Endothelial cell of umbilical vein (primary cell): ENCODE results near the gene SLC51B. TPM values are rescaled to one million over a fixed set of nuclear protein-coding genes. Genes with fewer than 3 reads are reported as not detected.

Experiments
- BruUV-seq: library from RNA; stranded (reverse); fragments of 400-500 nt; replicated peaks from 2 replicates; lab custom pipeline; 2021; lab: Mats Ljungman, UMichigan
- CTCF ChIA-PET: fragments of 300-600, 350-600 bp; sonication (Branson Sonifier 250); formaldehyde crosslinking; loops from one replicate; lab custom pipeline; 2021; ENCODE audit warnings: antibody characterized with exemption, inconsistent platforms; lab: Charles Lee
- POLR2A ChIA-PET: fragments of 300-600, 350-600 bp; sonication (Branson Sonifier 250); formaldehyde crosslinking; loops from one replicate; lab custom pipeline; 2021; ENCODE audit warnings: antibody characterized with exemption, inconsistent platforms; lab: Charles Lee
- DNase-seq: peaks from one replicate; pipeline ENCODE4 v3.0.0-alpha.2; 2011; ENCODE audit warnings: low read depth, low spot score
- FAIRE-seq: peaks from 2 replicates; lab custom pipeline; 2011; peaks lifted over from hg19 to GRCh38; lab: Jason Lieb, UNC
- H2AFZ ChIP-seq: 2 replicates; pipeline ENCODE4 v1.6.0; 2012; ENCODE audit warnings: low read depth, low read length, control low read depth, inconsistent platforms
- H3K27ac ChIP-seq: 2 replicates; pipeline ENCODE4 v1.5.1; 2011; ENCODE audit warnings: low read depth, mild to moderate bottlenecking, control low read depth, low read length, moderate library complexity; ENCODE audit not compliant: insufficient read depth
- H3K27me3 ChIP-seq, 2 experiments: 2 replicates each; pipeline versions ENCODE4 v1.6.0 to v1.6.1; 2011; ENCODE audit warnings: low read length in 2 of 2, mixed read lengths in 1 of 2; ENCODE audit not compliant: control insufficient read depth in 2 of 2, insufficient read depth in 2 of 2
- H3K36me3 ChIP-seq, 2 experiments: 2 replicates in 1 of 2; 3 replicates in 1 of 2; pipeline ENCODE4 v1.5.1; 2011; ENCODE audit warnings: low read length in 2 of 2, mild to moderate bottlenecking in 1 of 2, moderate library complexity in 1 of 2; ENCODE audit not compliant: control insufficient read depth in 2 of 2, insufficient read depth in 2 of 2; ENCODE audit errors: extremely low read depth in 1 of 2
- H3K4me1 ChIP-seq: 3 replicates; pipeline ENCODE4 v1.5.1; 2011; ENCODE audit warnings: mild to moderate bottlenecking, low read length; ENCODE audit not compliant: control insufficient read depth, insufficient read depth; ENCODE audit errors: extremely low read depth
- H3K4me2 ChIP-seq: 2 replicates; pipeline ENCODE4 v1.6.1; 2011; ENCODE audit warnings: low read length, control low read depth, mixed read lengths; ENCODE audit not compliant: insufficient read depth
- H3K4me3 ChIP-seq, 3 experiments: fragments of 200-600 bp in 1 of 3; sonication (generic), shearing (Covaris generic) in 1 of 3; replicated peaks in 1 of 3; 2 replicates each; pipeline ENCODE4 v1.5.1; 2011 to 2016; ENCODE audit warnings: control low read depth in 3 of 3, low read length in 3 of 3, mild to moderate bottlenecking in 2 of 3, inconsistent platforms in 1 of 3, low read depth in 1 of 3, moderate library complexity in 1 of 3; ENCODE audit not compliant: insufficient read depth in 1 of 3
- H3K79me2 ChIP-seq: 2 replicates; pipeline ENCODE4 v1.6.0; 2012; ENCODE audit warnings: low read length, inconsistent platforms; ENCODE audit not compliant: control insufficient read depth, insufficient read depth
- H3K9ac ChIP-seq: replicated peaks from 2 replicates; pipeline ENCODE3; 2011; ENCODE audit warnings: low read length, control low read depth; ENCODE audit not compliant: insufficient read depth; ENCODE audit errors: extremely low read depth
- H3K9me1 ChIP-seq: replicated peaks from 3 replicates; pipeline ENCODE4 v1.6.0; 2011; ENCODE audit warnings: mild to moderate bottlenecking, low read length; ENCODE audit not compliant: control insufficient read depth, insufficient read depth; ENCODE audit errors: extremely low read depth
- H3K9me3 ChIP-seq: replicated peaks from 2 replicates; pipeline ENCODE4 v1.5.1; 2012; ENCODE audit warnings: low read length, inconsistent platforms; ENCODE audit not compliant: control insufficient read depth, insufficient read depth
- H4K20me1 ChIP-seq: replicated peaks from 2 replicates; pipeline ENCODE3; 2011; ENCODE audit warnings: mild to moderate bottlenecking, low read length; ENCODE audit not compliant: control insufficient read depth, insufficient read depth; ENCODE audit errors: extremely low read depth
- EZH2 ChIP-seq: IDR thresholded peaks from 2 replicates; pipeline ENCODE4 v1.6.1; 2012; ENCODE audit warnings: borderline replicate concordance, low read depth, mild to moderate bottlenecking, moderate library complexity, low read length, inconsistent platforms; ENCODE audit not compliant: severe bottlenecking
- FOS ChIP-seq: IDR thresholded peaks from 2 replicates; pipeline ENCODE4 v1.6.1; 2011; ENCODE audit warnings: mild to moderate bottlenecking, low read length, moderate library complexity, borderline replicate concordance; ENCODE audit not compliant: insufficient read depth
- GATA2 ChIP-seq: IDR thresholded peaks from 2 replicates; pipeline ENCODE4 v1.7.0; 2011; ENCODE audit warnings: low read depth, mild to moderate bottlenecking, moderate library complexity, mixed read lengths, low read length; ENCODE audit not compliant: insufficient read length, insufficient read depth
- JUN ChIP-seq: IDR thresholded peaks from 2 replicates; pipeline ENCODE4 v1.6.1; 2011; ENCODE audit warnings: borderline replicate concordance, low read depth; ENCODE audit not compliant: insufficient read length, insufficient read depth
- MYC ChIP-seq: IDR thresholded peaks from one replicate; pipeline ENCODE4 v1.6.1; 2011; ENCODE audit warnings: mild to moderate bottlenecking, low read depth, low read length
- POLR2A ChIP-seq: IDR thresholded peaks from 2 replicates; pipeline ENCODE4 v1.6.1; 2012; ENCODE audit warnings: low read depth, mild to moderate bottlenecking, control low read depth, low read length
- POLR2AphosphoS5 ChIP-seq: IDR thresholded peaks from 2 replicates; pipeline ENCODE4 v1.6.1; 2012; ENCODE audit warnings: low read depth, mild to moderate bottlenecking, control low read depth, low read length, moderate library complexity; ENCODE audit not compliant: insufficient read depth
- dilution Hi-C: fragments of 300-500 bp; cut with MboI; formaldehyde crosslinking; loops from one replicate; pipeline ENCODE4 v1.15.0; 2019; ENCODE audit warnings: low sequenced_read_pairs; ENCODE audit not compliant: extremely low pct_ligation_motif_present
- intact Hi-C: fragments of 100-400 bp; cut with micrococcal nuclease; formaldehyde crosslinking; loops from one replicate; pipeline ENCODE4 v1.10.0; 2022
- polyA plus RNA-seq, 4 experiments: library from polyadenylated mRNA; depleted of rRNA in 3 of 4; stranded (reverse) in 3 of 4; unstranded in 1 of 4; fragments of >200 nt; gene quantifications; 2 replicates each; pipeline versions ENCODE4 v1.2.1 to v1.2.3, GENCODE V29; 2011 to 2012; ENCODE audit warnings: missing spikeins in 1 of 4
- total RNA-seq: library from RNA; stranded (reverse); gene quantifications from 2 replicates; pipeline ENCODE4 v1.2.3, GENCODE V29; 2021
- TF ChIP-seq, protein P1 (sequence below): IDR thresholded peaks from 2 replicates; pipeline ENCODE4 v1.6.1; 2011; ENCODE audit not compliant: insufficient read depth, insufficient read length
- TF ChIP-seq, protein P2 (sequence below), 2 donors: IDR thresholded peaks; 1 replicate in 1 of 2; 2 replicates in 1 of 2; pipeline ENCODE4 v1.5.1; 2011; ENCODE audit warnings: low read length in 2 of 2, mild to moderate bottlenecking in 2 of 2, moderate library complexity in 2 of 2, control low read depth in 1 of 2, inconsistent platforms in 1 of 2, low read depth in 1 of 2; ENCODE audit not compliant: insufficient read depth in 1 of 2; ENCODE audit errors: extremely low read depth in 1 of 2

The SLC51B gene
- total and polyA plus RNA-seq, 2 donors (not counting 3 experiments of a cell fraction or from before 2014, with no cell fraction given), result not detected

DNA sequence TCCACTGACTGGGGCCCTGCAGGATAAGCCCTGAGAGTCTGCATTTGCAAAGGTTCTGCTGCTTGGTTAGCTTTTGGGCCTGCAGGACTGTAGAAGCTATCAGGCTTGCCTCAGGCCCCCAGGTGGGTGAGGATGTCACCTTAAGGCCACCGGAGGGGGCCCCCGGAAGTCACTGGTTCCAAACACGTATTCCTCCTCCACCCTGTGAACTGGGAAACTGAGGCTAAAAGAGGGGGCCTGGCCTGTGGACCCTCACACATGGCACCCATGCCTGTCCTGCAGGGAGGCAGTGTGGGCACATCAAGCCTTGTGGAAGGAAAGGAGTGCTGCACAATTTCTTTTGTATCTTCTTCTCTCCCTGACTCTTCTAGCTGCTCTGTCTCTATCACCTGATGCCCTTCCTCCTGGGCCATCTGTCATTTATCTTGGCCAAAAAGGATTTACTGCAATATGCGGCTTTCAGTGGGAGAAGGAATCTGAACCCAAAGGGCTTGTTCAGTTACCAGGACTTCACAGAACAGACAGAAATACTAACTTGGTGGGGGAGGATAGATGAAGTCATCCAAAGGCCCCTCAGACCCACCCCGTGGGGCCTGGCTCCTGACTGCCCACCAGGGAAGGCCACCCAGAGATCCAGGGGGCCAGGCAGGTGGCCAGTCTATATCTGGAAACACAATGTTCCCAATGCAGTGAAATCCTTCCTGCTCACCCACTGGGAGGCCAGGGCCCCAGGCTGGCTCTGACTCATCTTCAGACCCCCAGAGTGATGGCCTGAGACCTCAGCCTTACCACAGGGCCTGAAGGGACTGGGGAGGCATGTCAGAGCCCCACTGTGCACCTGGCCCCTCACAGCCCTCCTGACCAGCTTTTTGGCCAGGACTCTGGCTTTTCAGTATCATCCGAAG, 51.5 kb downstream of the SLC51B start:
- Histone ChIP-seq H3K79me2 (no peaks in the 10 kb centered on the region), H4K20me1 (no peaks in the 10 kb centered on the region), H3K27ac (no peak overlapping the region), H3K4me3 (no peak overlapping the region), H2AFZ (no peak overlapping the region), H3K36me3 (peaks cover 0 to 9% of the 10 kb centered on the region in 2 experiments), H3K4me2 (no peak overlapping the region), H3K27me3 (no peaks in the 10 kb centered on the region), H3K4me1 (no peaks in the 10 kb centered on the region), H3K9ac (no peak overlapping the region), H3K9me1 (no peaks in the 10 kb centered on the region), H3K9me3 (no peaks in the 10 kb centered on the region)
- FAIRE-seq, result no peak
- no TSS peak for BruUV-seq
- CTCF ChIA-PET, result interaction anchor here (1.2 kb wide), 1 partner anchor 10 kb away, joined by 6 read pairs; no protein-coding TSS in a partner anchor
- POLR2A ChIA-PET, result no interaction called here
- TF ChIP-seq MYC (no peak), EZH2 (no peak), GATA2 (no peak), FOS (no peak), POLR2A (no peak), POLR2AphosphoS5 (no peak), JUN (no peak)
- TF ChIP-seq, protein P1, sequence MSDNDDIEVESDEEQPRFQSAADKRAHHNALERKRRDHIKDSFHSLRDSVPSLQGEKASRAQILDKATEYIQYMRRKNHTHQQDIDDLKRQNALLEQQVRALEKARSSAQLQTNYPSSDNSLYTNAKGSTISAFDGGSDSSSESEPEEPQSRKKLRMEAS, result no peak
- TF ChIP-seq, protein P2, sequence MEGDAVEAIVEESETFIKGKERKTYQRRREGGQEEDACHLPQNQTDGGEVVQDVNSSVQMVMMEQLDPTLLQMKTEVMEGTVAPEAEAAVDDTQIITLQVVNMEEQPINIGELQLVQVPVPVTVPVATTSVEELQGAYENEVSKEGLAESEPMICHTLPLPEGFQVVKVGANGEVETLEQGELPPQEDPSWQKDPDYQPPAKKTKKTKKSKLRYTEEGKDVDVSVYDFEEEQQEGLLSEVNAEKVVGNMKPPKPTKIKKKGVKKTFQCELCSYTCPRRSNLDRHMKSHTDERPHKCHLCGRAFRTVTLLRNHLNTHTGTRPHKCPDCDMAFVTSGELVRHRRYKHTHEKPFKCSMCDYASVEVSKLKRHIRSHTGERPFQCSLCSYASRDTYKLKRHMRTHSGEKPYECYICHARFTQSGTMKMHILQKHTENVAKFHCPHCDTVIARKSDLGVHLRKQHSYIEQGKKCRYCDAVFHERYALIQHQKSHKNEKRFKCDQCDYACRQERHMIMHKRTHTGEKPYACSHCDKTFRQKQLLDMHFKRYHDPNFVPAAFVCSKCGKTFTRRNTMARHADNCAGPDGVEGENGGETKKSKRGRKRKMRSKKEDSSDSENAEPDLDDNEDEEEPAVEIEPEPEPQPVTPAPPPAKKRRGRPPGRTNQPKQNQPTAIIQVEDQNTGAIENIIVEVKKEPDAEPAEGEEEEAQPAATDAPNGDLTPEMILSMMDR (IDR thresholded peaks at IDR 0.05; ENCODE audit: extremely low read depth in 1 of 2, insufficient read depth in 1 of 2, low read depth in 1 of 2, low read length in 2 of 2), result no peak
- dilution Hi-C loops (no loop called here), intact Hi-C loops (no loop called here)
- no peak for DNase-seq
